ENCODE data around the gene ENDOV. TPM values are rescaled to one million over a fixed set of nuclear protein-coding genes. Genes with fewer than 3 reads are reported as not detected.

The ENDOV gene
- total and polyA plus RNA-seq, 11 donors = 4.2 to 16.2 (median 9.4) TPM

DNA sequence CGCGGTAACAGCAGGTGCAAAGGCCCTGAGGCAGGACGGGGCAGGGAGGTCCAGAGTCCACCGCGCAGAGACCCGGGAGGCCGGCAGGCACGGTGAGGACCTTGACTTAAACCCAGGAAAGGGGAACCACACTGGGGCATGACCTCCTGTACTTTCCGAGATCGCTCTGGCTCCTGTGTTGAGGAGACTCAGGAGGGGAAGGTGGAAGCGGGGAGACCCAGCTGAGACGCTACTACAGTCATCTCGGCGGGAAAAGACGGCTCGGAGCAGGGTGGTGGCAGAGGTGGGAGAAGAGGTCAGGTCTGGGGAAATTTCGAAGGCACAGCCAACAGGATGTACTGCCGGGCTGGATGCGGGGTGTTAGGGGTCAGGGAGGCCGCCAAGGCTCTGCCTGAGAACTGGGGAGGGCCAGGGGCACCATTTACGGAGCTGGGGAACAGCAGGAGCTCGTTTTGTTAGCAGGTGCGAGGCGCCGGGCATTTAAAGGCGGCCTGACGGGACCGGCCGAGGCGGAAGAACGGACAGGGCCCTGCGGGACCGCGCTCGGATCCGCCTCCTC is 39.1 kb downstream of the ENDOV start:
- H3K4me3 ChIP-seq = peak overlapping the region; percentile 43 to 88 (median 72)
- no peaks in the 10 kb centered on the region for H3K9me3 ChIP-seq
- DNase-seq (no peak), ATAC-seq (no peak)
- H3K36me3 ChIP-seq = no peaks in the 10 kb centered on the region
- WGBS, 4 donors = 32 to 53% (median 34%) methylated on average over 25 to 36 of the region's 36 CpGs
- H3K27me3 ChIP-seq = no peaks in the 10 kb centered on the region
- peaks cover 0 to 36% (median 22%) of the 10 kb centered on the region in 12 donors for H3K4me1 ChIP-seq
- peak overlapping the region; percentile 88 to 99 (median 96) for H3K27ac ChIP-seq
- TF ChIP-seq CTCF (IDR thresholded peaks at IDR 0.05) (no peak), POLR2A (IDR thresholded peaks at IDR 0.05) (no peak)
- intact Hi-C loops (cut with DNase I) = loop anchor here in 1 of 10 donors (1.0 kb wide), 1 partner anchor 39 kb away; the partner anchor contains the start of gene ENDOV

DNA sequence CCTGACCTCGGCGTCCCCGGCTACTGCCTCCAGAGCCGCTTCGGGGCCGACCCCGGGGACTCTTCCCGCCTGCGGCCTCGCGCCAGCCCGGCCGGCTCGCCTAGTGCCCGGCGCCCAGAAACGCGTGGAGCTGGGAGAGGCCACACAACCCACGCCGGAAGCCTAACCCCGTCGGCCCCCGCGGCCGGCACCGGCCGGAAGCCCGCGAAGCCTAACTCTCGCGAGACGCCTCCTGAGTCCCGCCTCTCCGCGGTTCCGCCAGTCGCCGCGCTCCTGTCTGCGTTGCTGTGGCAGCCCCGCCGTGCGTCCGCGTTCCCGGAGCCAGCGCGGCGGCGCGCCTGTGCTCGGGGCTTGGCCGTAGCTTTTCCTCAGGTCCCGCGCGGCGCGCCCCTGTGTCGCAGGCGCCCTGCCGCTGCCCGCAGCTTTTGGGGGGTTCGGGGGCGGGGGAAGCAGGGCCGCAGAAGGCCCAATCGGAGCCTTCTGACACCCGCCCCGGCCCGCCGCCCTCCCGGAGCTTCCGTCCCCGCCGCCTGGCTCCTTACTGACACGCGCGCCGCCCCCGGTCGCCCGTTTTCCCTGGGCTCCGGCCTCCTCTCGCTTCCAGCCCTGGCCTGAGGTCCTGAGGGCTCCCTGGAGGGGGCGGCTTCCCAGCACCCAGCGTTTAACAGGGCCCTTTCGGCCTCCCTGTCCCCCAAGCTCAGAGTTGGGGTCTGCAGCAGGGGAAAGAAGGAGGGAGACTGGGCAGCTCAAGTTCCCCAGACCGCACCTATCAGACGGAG is 39.8 kb downstream of the ENDOV start:
- ATAC-seq = peak; percentile 93 to 97 (median 96)
- H3K27me3 ChIP-seq = no peaks in the 10 kb centered on the region
- intact Hi-C loops (cut with DNase I) = loop anchor here in 1 of 10 donors (1.0 kb wide), 1 partner anchor 39 kb away; the partner anchor contains the start of gene ENDOV
- no peaks in the 10 kb centered on the region for H3K36me3 ChIP-seq
- TF ChIP-seq CTCF (IDR thresholded peaks at IDR 0.05) (no peak), POLR2A (IDR thresholded peaks at IDR 0.05) (peak in 1 of 2 donors; percentile 93)
- peak overlapping the region; percentile 88 to 99 (median 96) for H3K27ac ChIP-seq
- H3K4me1 ChIP-seq = peaks cover 0 to 36% (median 22%) of the 10 kb centered on the region in 12 donors
- H3K9me3 ChIP-seq = no peaks in the 10 kb centered on the region
- WGBS, 4 donors = 0 to 2% (median 1%) methylated on average over 10 to 88 of the region's 88 CpGs
- H3K4me3 ChIP-seq = peak overlapping the region; percentile 43 to 88 (median 72)
- DNase-seq = peak; percentile 97 to 99 (median 98)

DNA sequence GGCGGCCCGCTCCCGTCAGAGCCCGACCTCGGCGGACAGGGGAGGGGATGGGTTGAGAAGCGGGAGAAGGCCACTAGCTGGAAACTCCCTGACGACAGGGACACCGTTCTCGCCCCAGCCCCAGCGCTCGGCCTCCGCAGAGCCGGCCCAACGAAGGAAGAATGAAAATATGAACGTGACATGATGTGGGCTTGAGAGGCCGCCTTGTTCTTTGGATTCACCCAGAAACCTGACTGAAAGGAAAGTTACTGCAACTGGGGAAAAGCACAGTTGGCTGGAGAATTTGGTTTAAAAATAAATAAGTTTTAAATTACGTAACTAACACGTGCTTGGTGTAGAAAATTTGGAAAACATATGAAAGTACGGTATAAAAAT is 40.4 kb downstream of the ENDOV start:
- Histone ChIP-seq H3K4me3 (peak overlapping the region; percentile 43 to 88 (median 72)), H3K27me3 (no peaks in the 10 kb centered on the region), H3K27ac (peak overlapping the region; percentile 88 to 99 (median 96)), H3K9me3 (no peaks in the 10 kb centered on the region), H3K4me1 (peaks cover 0 to 38% (median 22%) of the 10 kb centered on the region in 12 donors), H3K36me3 (no peaks in the 10 kb centered on the region)
- ATAC-seq (peak; percentile 16 to 67 (median 22)), DNase-seq (peak in 4 of 5 donors; percentile 50 to 77 (median 70))
- TF ChIP-seq CTCF (IDR thresholded peaks at IDR 0.05) = no peak
- intact Hi-C loops (cut with DNase I) = no loop called here
- WGBS, 4 donors = 7 to 19% (median 11%) methylated on average over 19 to 20 of the region's 20 CpGs

DNA sequence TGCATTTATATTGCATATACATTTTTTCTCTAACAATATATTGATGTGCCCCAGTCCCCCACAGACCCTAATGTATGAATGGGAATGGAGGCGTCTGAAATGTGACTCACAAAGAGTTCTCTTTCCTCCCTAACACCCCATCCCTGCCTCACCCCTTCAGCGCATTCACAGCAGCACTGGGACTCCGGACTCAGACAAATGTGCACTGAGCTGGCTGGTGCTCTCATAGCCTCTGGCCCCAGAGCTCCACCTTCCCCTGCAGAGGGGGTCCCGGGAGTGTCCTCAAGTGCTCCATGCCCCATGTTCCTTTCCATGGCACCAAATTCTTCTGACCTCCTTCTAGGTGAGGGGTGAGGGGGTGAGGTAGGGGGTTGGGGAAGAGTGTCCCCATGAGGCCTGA is 40.8 kb downstream of the ENDOV start:
- TF ChIP-seq POLR2A (IDR thresholded peaks at IDR 0.05) (no peak), CTCF (IDR thresholded peaks at IDR 0.05) (no peak)
- H3K27ac ChIP-seq = peak overlapping the region in 10 of 12 donors; percentile 95 to 99 (median 97)
- no peaks in the 10 kb centered on the region for H3K36me3 ChIP-seq
- ATAC-seq = no peak
- peaks cover 0 to 42% (median 23%) of the 10 kb centered on the region in 12 donors for H3K4me1 ChIP-seq
- WGBS, 4 donors = 58 to 82% (median 74%) methylated on average over 4 of the region's 4 CpGs
- DNase-seq = no peak
- no peaks in the 10 kb centered on the region for H3K27me3 ChIP-seq
- no peaks in the 10 kb centered on the region for H3K9me3 ChIP-seq
- peak overlapping the region in 7 of 12 donors; percentile 67 to 84 (median 75) for H3K4me3 ChIP-seq
- intact Hi-C loops (cut with DNase I) = no loop called here
